WTC11 (cell line): Measurements from ENCODE around the gene CRLF1. TPM values are rescaled to one million over a fixed set of nuclear protein-coding genes. Genes with fewer than 3 reads are reported as not detected.
"Not testable (repeated sequence)": the region's sequence is repeated elsewhere in the genome, so short reads cannot be mapped to it uniquely, and the experiment has no call there.

Experiments used
- ATAC-seq: fragments of 200-7000 bp; cut with Tn5 transposase; 2 replicates; pipeline ENCODE4 v1.10.0; 2021; ENCODE audit warnings: mild to moderate bottlenecking, moderate library complexity
- CTCF ChIA-PET: fragments of 300-600 bp; sonication (Branson Sonifier 250); formaldehyde crosslinking; loops from one replicate; lab custom pipeline; 2021; ENCODE audit warnings: antibody characterized with exemption; lab: Charles Lee
- POLR2A ChIA-PET: fragments of 350-600 bp; sonication (Branson Sonifier 250); formaldehyde crosslinking; loops from one replicate; lab custom pipeline; 2021; ENCODE audit warnings: antibody characterized with exemption; lab: Charles Lee
- DNase-seq: peaks from one replicate; pipeline ENCODE4 v3.0.0; 2021; ENCODE audit warnings: low spot score
- H3K27ac Mint-ChIP-seq: 2 replicates; pipeline ENCODE4 v1.8.0; 2021; ENCODE audit warnings: mixed read lengths
- H3K27me3 Mint-ChIP-seq: 2 replicates; pipeline ENCODE4 v1.8.0; 2021; ENCODE audit warnings: low read depth, mild to moderate bottlenecking, moderate library complexity, mixed read lengths
- H3K36me3 Mint-ChIP-seq: 2 replicates; pipeline ENCODE4 v1.8.0; 2021; ENCODE audit warnings: mixed read lengths
- H3K4me1 Mint-ChIP-seq: 2 replicates; pipeline ENCODE4 v1.8.0; 2022; ENCODE audit warnings: mixed read lengths
- H3K4me3 Mint-ChIP-seq: 2 replicates; pipeline ENCODE4 v1.8.0; 2021; ENCODE audit warnings: mild to moderate bottlenecking, moderate library complexity, mixed read lengths
- H3K9me3 Mint-ChIP-seq: 2 replicates; pipeline ENCODE4 v1.8.0; 2021; ENCODE audit warnings: mixed read lengths
- ATF3 ChIP-seq: sonication (generic); formaldehyde crosslinking; conservative IDR thresholded peaks from 2 replicates; pipeline ENCODE4 v1.8.1; 2022; ENCODE audit warnings: mild to moderate bottlenecking, missing genetic modification reagents
- ATF6 ChIP-seq: sonication (generic); formaldehyde crosslinking; IDR thresholded peaks from 2 replicates; pipeline ENCODE4 v1.8.1; 2023; ENCODE audit warnings: mild to moderate bottlenecking, missing genetic modification reagents
- CTCF ChIP-seq: fragments of 200-600 bp; IDR thresholded peaks from 2 replicates; pipeline ENCODE4 v1.8.0; 2022; ENCODE audit warnings: antibody characterized with exemption
- ELF4 ChIP-seq: sonication (generic); formaldehyde crosslinking; IDR thresholded peaks from 2 replicates; pipeline ENCODE4 v1.8.1; 2022; ENCODE audit warnings: low read depth, mild to moderate bottlenecking, moderate library complexity, missing genetic modification reagents
- EMX1 ChIP-seq: fragments of 250-450 bp; sonication (Bioruptor Pico); IDR thresholded peaks from 2 replicates; pipeline ENCODE4 v1.8.0; 2021; ENCODE audit warnings: mild to moderate bottlenecking
- GTF2I ChIP-seq: fragments of 250-450 bp; sonication (Bioruptor Pico); conservative IDR thresholded peaks from 2 replicates; pipeline ENCODE4 v1.4.0; 2021; ENCODE audit warnings: mild to moderate bottlenecking
- IRF1 ChIP-seq: sonication (generic); formaldehyde crosslinking; IDR thresholded peaks from 2 replicates; pipeline ENCODE4 v1.8.0; 2023; ENCODE audit warnings: missing genetic modification reagents
- NFE2L1 ChIP-seq: sonication (generic); formaldehyde crosslinking; IDR thresholded peaks from 2 replicates; pipeline ENCODE4 v1.8.1; 2023; ENCODE audit warnings: missing genetic modification reagents
- NR2C2 ChIP-seq: sonication (generic); formaldehyde crosslinking; IDR thresholded peaks from 2 replicates; pipeline ENCODE4 v1.8.0; 2022; ENCODE audit warnings: mild to moderate bottlenecking, missing genetic modification reagents
- RELA ChIP-seq: sonication (generic); formaldehyde crosslinking; IDR thresholded peaks from 2 replicates; pipeline ENCODE4 v1.8.1; 2022; ENCODE audit warnings: missing genetic modification reagents, mild to moderate bottlenecking, borderline replicate concordance
- TCF7 ChIP-seq: sonication (generic); formaldehyde crosslinking; IDR thresholded peaks from 2 replicates; pipeline ENCODE4 v1.8.0; 2022; ENCODE audit warnings: mild to moderate bottlenecking, low read depth, missing genetic modification reagents, moderate library complexity
- TEAD1 ChIP-seq: sonication (generic); formaldehyde crosslinking; IDR thresholded peaks from 2 replicates; pipeline ENCODE4 v1.8.0; 2022; ENCODE audit warnings: mild to moderate bottlenecking, missing genetic modification reagents
- ZNF121 ChIP-seq: sonication (generic); formaldehyde crosslinking; IDR thresholded peaks from 2 replicates; pipeline ENCODE4 v1.8.0; 2023; ENCODE audit warnings: missing genetic modification reagents
- ZNF317 ChIP-seq: sonication (generic); formaldehyde crosslinking; IDR thresholded peaks from 2 replicates; pipeline ENCODE4 v1.8.1; 2023; ENCODE audit warnings: low read depth, mild to moderate bottlenecking, moderate library complexity, missing genetic modification reagents, borderline replicate concordance
- ZNF396 ChIP-seq: fragments of 250-450 bp; sonication (Bioruptor Pico); IDR thresholded peaks from 2 replicates; pipeline ENCODE4 v1.8.0; 2021; ENCODE audit warnings: mild to moderate bottlenecking, moderate library complexity, borderline replicate concordance
- total RNA-seq: library from RNA; stranded (reverse); gene quantifications from 3 replicates; pipeline ENCODE4 v1.2.3, GENCODE V29; 2021

Gene CRLF1
- total RNA-seq, 1 experiment from 2014 or later, result 36.4 TPM

- H3K36me3 Mint-ChIP-seq, result no peaks in the 10 kb centered on the region
- ChIA-PET CTCF (interaction anchor here (0.6 to 2.5 kb wide), 5 partner anchors 10 to 69 kb away, joined by 3 to 29 read pairs (median 7); partner anchors contain the start of gene REX1BD), POLR2A (interaction anchor here (0.5 kb wide), 1 partner anchor 9 kb away, joined by 4 read pairs; no protein-coding TSS in a partner anchor)
- peaks cover 34% of the 10 kb centered on the region for H3K4me1 Mint-ChIP-seq
- peaks cover 83% of the 10 kb centered on the region for H3K27me3 Mint-ChIP-seq
- peak overlapping the region; percentile 58 for H3K4me3 Mint-ChIP-seq
- no peaks in the 10 kb centered on the region for H3K9me3 Mint-ChIP-seq
- DNase-seq (peak; percentile 64), ATAC-seq (peak; percentile 52)
- H3K27ac Mint-ChIP-seq, result no peak overlapping the region
- TF ChIP-seq CTCF, result no peak
- peak; percentile 81 for TF ChIP-seq GTF2I (CRISPR knock-in tag)
- no peak for TF ChIP-seq EMX1 (CRISPR knock-in tag)
- no peak for TF ChIP-seq IRF1 (CRISPR knock-in tag)
- no peak for TF ChIP-seq TCF7 (CRISPR knock-in tag)
- no peak for TF ChIP-seq RELA (CRISPR knock-in tag)
- no peak for TF ChIP-seq ELF4 (CRISPR knock-in tag)
- TF ChIP-seq ZNF396, result no peak
- TF ChIP-seq ATF3 (CRISPR knock-in tag), result no peak
- no peak for TF ChIP-seq ATF6 (CRISPR knock-in tag)
- TF ChIP-seq NFE2L1 (CRISPR knock-in tag), result no peak
- peak; percentile 54; the same call in 1 of the 2 replicates for TF ChIP-seq ZNF121 (CRISPR knock-in tag)
- TF ChIP-seq ZNF317 (CRISPR knock-in tag), result no peak
Measured at GRCh38 chr19:18603255-18603957, 3.2 kb downstream of the CRLF1 start.

- H3K4me1 Mint-ChIP-seq, result peaks cover 36% of the 10 kb centered on the region
- no peaks in the 10 kb centered on the region for H3K36me3 Mint-ChIP-seq
- H3K9me3 Mint-ChIP-seq, result no peaks in the 10 kb centered on the region
- no peak overlapping the region for H3K4me3 Mint-ChIP-seq
- CTCF ChIA-PET, result no interaction called here
- ATAC-seq (no peak), DNase-seq (no peak)
- POLR2A ChIA-PET, result no interaction called here
- TF ChIP-seq NR2C2 (CRISPR knock-in tag) (no peak), TEAD1 (no peak)
- H3K27me3 Mint-ChIP-seq, result peaks cover 68% of the 10 kb centered on the region
- no peak overlapping the region for H3K27ac Mint-ChIP-seq
Measured at GRCh38 chr19:18601875-18602274, 4.7 kb downstream of the CRLF1 start.

- H3K4me3 Mint-ChIP-seq, CTCF ChIA-PET, DNase-seq, POLR2A ChIA-PET, H3K36me3 Mint-ChIP-seq, H3K9me3 Mint-ChIP-seq, H3K27ac Mint-ChIP-seq, ATAC-seq: not testable (repeated sequence)
- Mint-ChIP-seq H3K27me3 (peaks cover 66% of the 10 kb centered on the region), H3K4me1 (peaks cover 44% of the 10 kb centered on the region)
- TF ChIP-seq ZNF121 (CRISPR knock-in tag), result 0 out of 2 replicates have a peak, but pooled peaks have one; percentile 43
Measured at GRCh38 chr19:18600692-18601397, 5.8 kb downstream of the CRLF1 start.
